ENCODE data around the gene PARP1.
"Not testable (repeated sequence)": the region's sequence is repeated elsewhere in the genome, so short reads cannot be mapped to it uniquely, and the experiment has no call there.

Gene PARP1

DNA sequence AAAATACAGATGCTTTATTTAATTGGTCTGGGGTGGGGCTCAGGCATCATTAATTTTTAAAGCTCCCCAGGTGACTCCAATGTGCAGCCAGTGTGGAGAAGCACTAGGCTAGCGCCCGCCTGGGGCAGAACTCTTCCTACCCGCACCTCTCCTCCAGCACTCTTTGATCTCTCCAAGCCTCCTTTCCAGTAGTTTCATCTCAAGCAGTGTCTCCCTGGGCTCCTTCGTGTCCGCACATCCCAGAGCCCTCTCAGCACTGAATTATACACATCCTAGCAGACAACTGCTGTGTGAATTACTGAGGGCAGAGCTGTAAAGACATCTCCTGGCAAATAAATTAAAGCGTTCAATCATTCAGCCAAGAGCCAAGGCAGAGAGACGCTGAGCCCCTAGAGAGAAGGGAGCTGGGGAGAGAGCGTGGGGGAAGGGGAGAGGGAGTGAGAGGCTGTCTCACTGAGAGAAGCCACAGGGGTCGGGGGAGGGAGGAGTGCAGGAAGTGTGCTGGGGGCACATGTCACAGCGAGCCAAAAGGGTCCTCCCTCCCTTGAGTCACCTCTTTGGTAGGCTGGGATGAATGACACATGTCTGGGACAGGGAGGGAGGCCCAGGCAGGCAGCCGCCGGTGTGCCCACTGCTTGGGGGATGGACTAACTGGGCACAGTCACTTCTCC lies 21.0 kb upstream of the PARP1 start:
- no peak for DNase-seq (ENCODE audit: low spot score)

DNA sequence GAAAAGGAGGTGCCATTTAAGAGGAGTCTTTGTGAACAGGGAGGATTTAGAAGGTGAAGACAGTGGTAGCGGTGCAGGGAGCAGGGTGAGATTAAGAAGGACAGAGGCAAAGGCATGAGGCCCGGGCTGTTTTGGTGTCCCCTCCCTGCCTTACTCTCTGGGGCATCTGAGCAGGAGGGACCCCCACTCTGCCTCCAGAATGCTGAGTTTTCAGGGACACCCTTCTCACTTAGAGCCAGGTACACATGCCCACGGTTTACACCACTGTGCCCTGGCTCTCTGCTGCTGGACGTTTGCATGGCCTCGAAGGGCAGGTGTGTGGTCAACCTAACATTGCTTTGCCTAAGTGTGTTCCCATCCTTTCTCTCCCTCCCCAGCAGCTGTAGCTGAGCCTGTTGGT lies 20.5 kb upstream of the PARP1 start:
- DNase-seq (ENCODE audit: low spot score) = no peak

DNA sequence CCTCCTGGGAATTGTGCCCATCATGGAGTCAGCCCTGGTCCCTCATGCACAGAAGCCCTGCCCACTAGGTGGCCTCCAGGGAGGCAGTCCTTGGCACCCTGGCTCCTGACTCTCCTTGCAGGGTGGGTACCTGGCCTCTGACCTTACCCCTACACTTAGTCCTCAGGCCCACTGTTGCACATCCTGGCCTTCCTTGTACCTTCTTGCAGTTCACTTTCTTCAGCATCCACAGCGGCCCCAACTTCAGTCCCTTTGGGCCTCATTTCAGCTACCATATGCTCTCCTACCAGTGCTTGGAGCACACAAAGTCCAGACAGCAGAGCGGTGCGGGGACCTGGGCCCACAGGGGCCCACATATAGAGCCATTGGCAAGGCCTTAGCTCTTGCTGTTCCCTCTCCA lies 19.2 kb upstream of the PARP1 start:
- no peak for DNase-seq (ENCODE audit: low spot score)

DNA sequence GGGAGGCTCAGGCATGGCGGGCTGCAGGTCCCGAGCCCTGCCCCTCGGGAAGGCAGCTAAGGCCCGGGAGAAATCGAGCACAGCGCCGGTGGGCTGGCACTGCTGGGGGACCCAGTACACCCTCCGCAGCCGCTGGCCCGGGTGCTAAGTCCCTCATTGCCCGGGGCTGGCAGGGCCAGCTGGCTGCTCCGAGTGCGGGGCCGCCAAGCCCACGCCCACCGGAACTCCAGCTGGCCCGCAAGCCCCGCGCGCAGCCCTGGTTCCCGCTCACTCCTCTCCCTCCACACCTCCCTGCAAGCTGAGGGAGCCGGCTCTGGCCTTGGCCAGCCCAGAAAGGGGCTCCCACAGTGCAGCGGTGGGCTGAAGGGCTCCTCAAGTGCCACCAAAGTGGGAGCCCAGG lies 18.5 kb upstream of the PARP1 start:
- DNase-seq (ENCODE audit: low spot score) = not testable (repeated sequence)

DNA sequence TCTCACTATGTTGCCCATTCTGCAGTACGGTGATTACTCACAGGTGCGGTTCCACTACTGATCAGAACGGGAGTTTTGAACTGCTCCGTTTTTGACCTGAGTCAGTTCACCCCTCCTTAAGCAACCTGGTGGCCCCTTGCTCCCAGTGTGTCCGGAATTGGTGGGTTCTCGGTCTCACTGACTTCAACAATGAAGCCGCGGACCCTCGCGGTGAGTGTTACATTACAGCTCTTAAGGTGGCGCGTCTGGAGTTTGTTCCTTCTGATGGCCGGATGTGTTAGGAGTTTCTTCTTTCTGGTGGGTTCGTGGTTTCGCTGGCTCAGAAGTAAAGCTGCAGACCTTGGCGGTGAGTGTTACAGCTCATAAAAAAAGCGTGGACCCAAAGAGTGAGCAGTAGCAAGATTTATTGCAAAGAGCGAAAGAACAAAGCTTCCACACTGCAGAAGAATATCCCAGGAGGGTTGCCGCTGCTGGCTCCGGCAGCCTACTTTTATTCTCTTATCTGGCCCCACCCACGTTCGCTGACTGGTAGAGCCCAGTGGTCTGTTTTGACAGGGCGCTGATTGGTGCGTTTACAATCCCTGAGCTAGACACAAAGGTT lies 17.6 kb upstream of the PARP1 start:
- no peak for DNase-seq (ENCODE audit: low spot score)

DNA sequence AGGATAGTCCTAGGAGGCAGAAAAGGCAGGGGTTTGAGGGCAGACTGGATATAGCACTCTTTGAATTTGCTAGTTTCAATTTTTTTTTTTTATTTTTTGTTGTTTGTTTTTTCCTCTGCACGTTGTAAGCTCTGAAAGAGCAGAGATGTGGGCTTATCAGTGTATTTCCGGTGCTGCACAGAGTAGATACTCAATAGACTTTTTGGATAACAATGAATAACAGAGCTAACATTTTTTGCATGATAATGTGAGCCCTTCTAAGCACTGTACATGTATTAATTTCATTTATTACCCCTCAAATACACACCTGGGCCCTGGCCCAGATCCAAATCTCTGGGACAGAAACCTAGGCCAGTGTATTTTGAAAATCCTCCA lies 17.1 kb upstream of the PARP1 start:
- no peak for DNase-seq (ENCODE audit: low spot score)

DNA sequence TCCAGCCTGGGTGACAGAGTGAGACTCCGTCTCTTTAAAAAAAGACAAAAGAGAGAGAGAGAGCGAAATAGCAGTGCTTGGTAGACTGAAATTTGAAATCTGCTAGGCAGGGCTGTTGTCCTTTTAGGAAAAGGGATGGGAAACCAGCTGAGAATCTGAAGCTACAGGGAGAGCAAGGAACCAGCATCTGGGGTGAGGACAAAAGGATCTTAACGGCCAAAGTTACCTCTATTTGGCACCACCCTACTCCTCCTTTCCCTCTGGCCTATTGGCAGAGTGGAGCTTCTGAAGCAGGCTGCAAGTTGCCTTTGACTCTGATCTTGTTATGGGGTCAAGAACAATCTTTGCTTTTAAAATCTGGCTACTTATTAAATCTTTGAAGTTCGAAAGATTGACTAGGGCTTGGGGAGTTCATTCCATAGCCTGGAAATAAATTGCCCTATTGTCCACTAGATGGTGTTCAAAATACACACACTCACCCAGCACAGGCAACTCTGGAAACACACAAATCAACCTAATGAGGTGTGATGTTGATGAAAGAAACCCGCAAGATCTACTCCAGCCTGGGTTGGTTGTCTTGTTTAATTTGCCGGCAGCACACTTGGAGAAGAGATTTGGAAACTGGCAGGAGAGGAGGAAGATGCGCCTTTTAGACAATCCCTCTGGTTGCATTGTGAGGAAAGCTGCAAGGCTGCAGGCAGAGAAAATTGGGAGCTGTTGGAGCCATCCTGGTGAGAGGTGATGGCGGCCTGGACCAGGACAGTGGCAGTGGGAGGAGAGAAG lies 16.5 kb upstream of the PARP1 start:
- DNase-seq (ENCODE audit: low spot score) = peak; percentile 69

DNA sequence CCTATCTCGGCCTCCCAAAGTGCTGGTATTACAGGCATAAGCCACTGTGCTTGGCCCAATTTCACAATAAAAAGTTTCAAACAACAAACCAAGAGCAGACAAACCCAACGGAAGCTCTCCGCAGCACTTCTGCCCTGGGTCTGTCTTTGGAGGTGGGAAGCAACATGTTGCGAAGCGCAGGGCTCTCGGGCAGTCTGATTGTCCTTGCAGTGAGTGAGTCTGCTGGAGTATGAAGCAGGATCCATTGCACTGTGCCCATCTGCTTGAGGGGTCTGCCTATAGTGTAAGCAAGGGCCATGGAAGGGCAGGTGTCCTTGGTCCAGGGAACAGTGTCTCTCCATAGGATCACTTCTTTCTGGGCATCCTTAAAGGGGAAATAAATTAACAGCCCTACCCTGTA lies 14.6 kb upstream of the PARP1 start:
- no peak for DNase-seq (ENCODE audit: low spot score)

DNA sequence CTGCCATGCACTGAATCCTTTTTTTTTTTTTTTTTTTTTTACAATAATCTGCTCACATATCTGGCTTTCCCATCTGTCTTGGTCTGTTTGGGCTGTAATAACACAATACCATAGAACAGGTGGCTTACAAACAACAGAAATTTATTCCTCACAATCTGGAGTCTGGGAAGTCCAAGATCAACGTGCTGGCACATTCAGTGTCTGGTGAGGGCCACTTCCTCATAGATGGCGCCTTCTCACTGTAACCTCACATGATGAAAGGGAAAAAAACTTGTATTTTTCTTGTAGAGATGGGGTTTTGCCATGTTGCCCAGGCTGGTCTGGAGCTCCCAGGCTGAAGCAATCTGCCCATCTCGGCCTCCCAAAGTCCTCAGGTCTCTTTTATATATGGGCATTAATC lies 13.0 kb upstream of the PARP1 start:
- DNase-seq (ENCODE audit: low spot score) = no peak

DNA sequence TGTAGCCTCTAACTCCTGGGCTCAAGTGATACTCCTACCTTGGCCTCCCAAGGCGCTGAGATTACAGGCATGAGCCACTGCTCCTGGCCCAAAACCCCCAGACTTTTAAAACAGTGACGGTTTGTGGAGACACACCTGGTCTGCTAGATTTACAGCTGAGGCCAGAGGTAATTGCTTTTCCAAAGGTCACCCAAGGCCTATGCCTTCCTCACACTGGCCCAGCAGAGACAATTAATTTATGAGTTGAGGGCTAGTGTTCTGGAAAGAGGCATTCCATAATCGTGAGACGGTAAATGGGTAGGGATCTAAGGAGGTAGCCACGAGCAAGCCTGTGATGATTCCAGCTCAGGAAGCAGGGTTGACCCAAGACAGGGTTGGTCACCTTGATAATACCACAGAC lies 12.4 kb upstream of the PARP1 start:
- no peak for DNase-seq (ENCODE audit: low spot score)

DNA sequence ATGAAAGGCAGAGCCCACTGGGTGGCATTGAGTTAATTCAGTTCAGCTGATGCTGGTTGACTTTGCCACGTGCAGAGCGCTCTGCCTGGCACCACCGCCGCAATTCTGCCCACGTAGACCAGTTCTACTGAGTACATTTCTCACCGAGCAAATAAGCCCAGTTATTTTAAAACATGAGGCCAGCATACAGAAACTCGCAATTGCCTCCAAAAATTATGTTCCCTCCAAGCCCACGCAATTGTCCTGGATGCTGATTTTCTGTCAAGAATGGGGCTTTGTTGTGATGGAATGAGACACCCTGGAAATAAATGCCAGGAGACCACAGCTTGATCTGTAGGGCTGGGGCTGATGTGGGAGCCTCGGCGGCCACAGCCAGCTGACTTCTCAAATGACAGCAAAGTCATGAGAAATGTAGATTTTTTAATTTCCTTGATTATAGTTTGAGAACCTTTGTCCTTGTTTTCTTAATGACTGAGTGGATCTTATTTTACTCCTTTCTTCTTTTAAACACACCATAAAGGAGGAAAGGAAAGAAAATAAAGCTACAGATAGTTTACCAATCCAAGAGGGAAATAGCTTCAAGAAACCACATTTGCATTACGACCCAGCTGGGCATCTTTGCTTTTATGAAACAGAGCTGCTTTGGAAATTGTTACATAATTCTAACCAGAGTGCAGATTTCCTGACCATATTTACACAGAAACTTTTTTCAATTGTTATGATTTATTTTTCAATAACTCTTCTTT lies 11.6 kb upstream of the PARP1 start:
- DNase-seq (ENCODE audit: low spot score) = peak; percentile 70

DNA sequence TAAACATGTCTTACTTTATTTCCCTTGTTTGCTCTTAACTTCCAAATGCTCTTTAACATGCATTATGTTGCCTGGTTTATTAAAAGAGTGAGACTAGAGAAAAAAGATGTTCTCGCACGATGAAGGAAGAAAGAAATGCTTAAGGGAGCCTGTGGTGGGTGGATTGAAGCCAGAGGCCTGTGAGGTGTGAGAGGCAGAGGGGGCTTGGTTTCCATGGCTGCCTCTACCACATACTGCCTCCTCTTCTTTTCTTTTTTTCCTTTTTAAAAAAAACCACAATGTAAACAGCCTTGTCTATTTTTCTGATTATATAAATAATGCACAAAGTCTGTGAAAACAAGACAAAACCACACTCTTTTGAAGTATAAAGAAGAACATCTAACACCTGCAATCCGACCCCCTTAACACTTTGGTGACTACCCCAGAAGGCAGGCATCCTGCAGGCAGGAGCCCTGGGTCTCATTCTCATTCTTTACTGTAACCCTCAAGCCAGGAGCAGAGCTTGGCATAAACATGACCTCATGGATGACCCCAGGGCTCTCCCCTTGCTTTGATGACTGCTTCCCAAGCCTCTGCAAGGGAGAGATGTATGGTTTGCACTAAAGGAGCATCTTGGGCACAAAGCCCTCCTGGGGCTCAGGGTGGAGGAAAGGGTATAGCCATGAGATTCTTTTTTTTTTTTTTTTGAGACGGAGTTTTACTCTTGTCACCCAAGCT lies 10.1 kb upstream of the PARP1 start:
- DNase-seq (ENCODE audit: low spot score) = no peak

DNA sequence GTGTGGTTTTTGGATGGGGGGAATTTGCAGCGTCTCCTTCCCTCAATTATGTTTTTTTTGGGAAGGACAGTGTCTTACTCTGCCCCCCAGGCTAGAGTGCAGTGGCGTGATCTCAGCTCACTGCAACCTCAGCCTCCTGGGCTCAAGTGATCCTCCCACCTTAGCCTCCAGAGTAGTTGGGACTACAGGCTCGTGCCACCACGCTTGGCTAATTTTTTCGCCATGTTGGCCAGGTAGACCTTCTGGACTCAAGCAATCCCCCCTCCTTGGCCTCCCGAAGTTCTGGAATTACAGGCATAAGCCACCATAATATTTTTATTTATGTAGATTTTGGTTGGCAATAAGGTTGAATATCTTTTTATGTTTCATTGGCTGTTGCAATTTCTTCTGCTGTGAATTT lies 9.5 kb upstream of the PARP1 start:
- no peak for DNase-seq (ENCODE audit: low spot score)

DNA sequence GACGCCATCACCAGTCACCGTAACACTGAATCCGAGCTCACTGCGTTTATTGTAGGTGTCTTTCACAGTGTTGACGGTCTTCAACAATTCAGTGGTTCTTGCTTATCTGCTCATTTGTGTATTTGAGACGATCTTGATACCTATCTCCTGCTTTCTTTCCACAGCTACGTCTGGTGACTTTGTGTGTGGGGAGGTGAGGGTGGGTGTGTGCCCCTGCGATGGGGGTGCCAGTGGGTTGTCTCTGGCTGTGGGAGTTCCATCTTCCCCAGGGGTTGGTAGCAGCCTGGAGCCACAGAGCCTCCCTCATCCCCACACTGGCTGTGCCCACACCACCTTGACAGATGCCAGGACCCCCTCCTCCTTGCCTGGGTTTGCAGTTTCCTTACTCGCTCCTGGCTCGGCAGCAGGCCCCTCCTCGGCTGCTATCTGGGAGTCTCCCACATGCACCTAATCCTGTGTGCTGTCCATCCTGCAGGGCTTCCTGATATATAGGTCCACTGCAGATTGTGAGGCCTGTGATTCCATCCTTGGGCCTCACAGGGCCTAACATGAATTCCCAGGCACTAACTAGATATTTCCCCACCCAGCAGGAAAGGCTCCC lies 6.3 kb upstream of the PARP1 start:
- no peak for DNase-seq (ENCODE audit: low spot score)

DNA sequence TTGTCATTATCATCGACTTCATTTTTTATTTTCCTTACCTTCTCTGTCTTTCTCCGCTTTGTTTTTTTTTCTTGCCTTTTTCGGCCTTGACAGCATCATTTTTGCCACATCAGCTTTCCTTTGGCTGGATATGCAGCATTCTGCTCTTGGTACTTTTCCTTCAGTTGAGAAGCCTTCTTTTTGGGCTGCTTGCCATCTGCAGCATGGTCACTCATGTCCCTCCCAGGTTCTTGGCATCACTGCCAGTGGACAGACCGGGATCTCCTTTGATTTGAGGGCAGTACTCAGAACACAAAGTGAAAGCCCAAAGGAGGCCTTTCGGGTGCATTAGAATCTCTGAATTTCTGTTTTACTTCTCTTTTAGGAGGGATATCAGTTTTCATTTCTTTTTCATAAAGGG lies 3.7 kb upstream of the PARP1 start:
- DNase-seq (ENCODE audit: low spot score) = peak; percentile 53

DNA sequence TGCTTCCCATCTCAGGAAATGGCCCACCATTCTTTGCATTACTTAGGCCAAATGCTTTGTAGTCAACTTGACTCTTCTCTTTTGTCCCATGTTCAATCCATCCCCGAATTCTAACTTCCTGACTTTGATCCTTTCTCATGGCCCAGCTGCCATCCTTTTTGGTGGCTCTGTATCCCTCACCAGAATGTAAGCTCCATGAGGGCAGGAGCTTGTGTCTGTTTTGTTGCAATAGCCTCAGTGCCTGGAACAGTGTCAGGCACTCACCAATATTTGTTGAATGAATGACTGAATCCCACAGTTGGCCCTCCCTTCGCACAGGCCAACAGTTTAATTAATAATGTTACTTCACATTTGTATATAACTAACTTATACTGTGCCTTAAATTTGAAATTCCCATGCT lies 3.1 kb upstream of the PARP1 start:
- DNase-seq (ENCODE audit: low spot score) = no peak

DNA sequence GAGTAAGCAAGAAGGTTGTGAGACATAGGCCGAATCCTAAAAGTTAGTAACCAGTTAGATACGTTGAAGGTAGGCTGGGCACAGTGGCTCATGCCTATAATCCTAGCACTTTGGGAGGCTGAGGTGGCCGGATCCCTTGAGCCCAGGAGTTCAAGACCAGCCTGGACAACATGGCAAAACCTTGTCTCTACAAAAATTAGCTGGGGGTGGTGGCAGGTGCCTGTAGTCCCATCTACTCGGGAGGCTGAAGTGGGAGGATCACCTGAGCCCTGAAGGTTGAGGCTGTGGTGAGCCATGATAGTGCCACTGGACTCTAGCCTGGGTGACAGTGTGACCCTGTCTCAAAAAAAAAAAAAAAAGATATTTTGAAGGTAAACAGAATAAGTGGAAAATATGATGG lies 1.5 kb upstream of the PARP1 start:
- no peak for DNase-seq (ENCODE audit: low spot score)

DNA sequence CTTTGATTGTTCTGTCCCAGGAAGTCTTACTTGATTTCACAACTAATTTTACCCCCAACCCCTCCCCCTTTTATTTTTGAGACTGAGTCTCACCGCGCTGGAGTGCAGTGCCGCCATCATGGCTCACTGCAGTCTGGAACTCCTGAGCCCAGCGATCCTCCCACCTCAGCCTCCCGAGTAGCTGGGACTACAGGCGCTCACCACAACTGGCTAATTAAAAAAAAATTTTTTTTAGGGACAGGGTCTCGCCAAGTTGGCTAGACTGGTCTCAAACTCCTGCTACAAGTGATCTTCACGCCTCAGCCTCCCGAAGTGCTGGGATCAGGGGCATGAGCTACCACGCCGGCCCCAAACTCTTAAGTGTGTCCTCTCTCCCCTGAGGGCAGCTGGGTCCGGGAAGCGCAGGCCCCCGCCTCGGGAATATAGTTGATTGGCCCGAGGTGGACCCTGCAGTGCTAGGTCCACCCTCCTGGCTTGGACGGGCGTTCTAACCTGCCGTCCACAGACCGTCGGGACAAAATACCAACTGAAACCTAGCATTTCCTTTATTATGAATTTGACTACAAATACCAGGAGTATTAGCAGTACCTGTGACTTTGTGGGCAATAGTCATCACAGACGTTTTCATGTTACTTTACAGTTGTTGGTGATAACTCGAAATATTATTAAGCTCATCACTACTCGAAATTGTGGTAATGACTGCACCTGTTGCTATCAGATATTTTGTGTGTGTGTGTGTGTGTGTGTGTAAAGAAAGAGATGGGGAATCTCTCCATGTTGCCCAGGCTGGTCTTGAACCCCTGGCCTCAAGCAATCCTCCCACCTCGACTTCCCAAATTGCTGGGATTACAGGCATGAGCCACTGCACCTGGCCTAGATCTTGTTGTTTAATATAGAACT lies 642 bp upstream of the PARP1 start:
- no peak for DNase-seq (ENCODE audit: low spot score)

DNA sequence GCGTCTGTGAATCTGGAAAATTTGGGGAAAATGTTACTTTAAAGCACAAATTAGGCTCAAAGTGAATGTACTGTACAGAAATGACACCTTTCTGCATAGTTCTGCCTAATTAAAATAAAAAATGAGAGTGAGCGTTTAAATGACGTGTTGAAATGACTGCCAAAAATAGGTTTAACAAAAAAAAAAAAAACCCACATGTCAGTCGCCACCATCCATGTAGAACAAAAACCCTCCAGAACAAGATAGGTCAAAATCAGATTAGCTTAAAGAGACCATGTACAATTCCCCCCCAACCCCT lies 745 bp downstream of the PARP1 start:
- no peak for DNase-seq (ENCODE audit: low spot score)

DNA sequence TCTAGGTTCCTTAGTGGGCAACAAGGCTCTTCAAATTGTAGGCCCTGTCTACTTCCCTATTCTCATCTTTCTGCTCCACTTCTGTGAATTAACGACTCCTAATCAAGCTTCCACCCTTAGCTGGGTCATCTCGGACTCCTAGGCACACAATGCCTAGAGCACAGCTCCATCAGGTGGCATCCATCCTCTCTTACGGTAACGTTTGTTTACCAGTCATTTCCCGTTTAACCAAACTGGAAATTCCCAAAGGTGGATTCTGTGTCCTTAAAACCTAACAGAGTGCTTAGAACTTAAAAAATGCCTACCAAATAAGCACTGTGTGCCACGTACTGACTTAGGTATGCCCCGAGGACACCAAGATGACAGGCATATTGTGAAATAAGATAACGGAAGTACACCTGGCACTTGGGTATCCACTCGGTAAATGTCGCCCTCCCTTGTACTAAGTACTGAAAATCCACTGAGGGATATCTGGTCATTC lies 1.5 kb downstream of the PARP1 start:
- no peak for DNase-seq (ENCODE audit: low spot score)
